Loucy (cell line): ENCODE data around the gene UNC80.

Source experiments
- H2AFZ ChIP-seq: fragments of 200-600 bp; sonication (generic); 2 replicates; pipeline ENCODE4 v1.6.0; 2016; ENCODE audit warnings: antibody characterized with exemption, mild to moderate bottlenecking, low read length, moderate library complexity
- H3F3A ChIP-seq: fragments of 200-600 bp; 2 replicates; pipeline ENCODE4 v1.6.0; 2016; ENCODE audit warnings: antibody characterized with exemption, low read depth, mild to moderate bottlenecking
- H3K27me3 ChIP-seq: fragments of 200-600 bp; sonication (generic); 2 replicates; pipeline ENCODE4 v1.6.1; 2014; ENCODE audit warnings: low read length, mild to moderate bottlenecking; ENCODE audit not compliant: insufficient read depth, poor library complexity, severe bottlenecking
- H3K36me3 ChIP-seq: fragments of 200-600 bp; sonication (generic); 2 replicates; pipeline ENCODE4 v1.6.1; 2016; ENCODE audit warnings: low read length; ENCODE audit not compliant: insufficient read depth
- H3K4me1 ChIP-seq: fragments of 200-600 bp; sonication (generic); 2 replicates; pipeline ENCODE4 v1.5.1; 2014; ENCODE audit warnings: low read length, mild to moderate bottlenecking; ENCODE audit not compliant: insufficient read depth, poor library complexity, severe bottlenecking
- H3K4me2 ChIP-seq: fragments of 200-600 bp; sonication (generic); 2 replicates; pipeline ENCODE4 v1.6.0; 2014; ENCODE audit warnings: antibody characterized with exemption, low read length, low read depth, mild to moderate bottlenecking; ENCODE audit not compliant: poor library complexity, severe bottlenecking
- H3K4me3 ChIP-seq: fragments of 200-600 bp; sonication (generic); 2 replicates; pipeline ENCODE4 v1.5.1; 2014; ENCODE audit warnings: low read length, mild to moderate bottlenecking, mixed read lengths; ENCODE audit not compliant: poor library complexity, severe bottlenecking
- H3K79me2 ChIP-seq: fragments of 200-600 bp; sonication (generic); 2 replicates; pipeline ENCODE4 v1.6.1; 2014; ENCODE audit warnings: low read length; ENCODE audit not compliant: insufficient read depth
- H3K9ac ChIP-seq: fragments of 200-600 bp; sonication (generic); 2 replicates; pipeline ENCODE4 v1.6.0; 2014; ENCODE audit warnings: mild to moderate bottlenecking, low read depth, low read length, moderate library complexity; ENCODE audit not compliant: poor library complexity, severe bottlenecking
- H3K9me2 ChIP-seq: fragments of 200-600 bp; sonication (generic); replicated peaks from 2 replicates; pipeline ENCODE4 v1.6.1; 2016; ENCODE audit warnings: low read depth, low read length, mixed read lengths
- H3K9me3 ChIP-seq: fragments of 200-600 bp; sonication (generic); 2 replicates; pipeline ENCODE4 v1.6.1; 2014; ENCODE audit warnings: mild to moderate bottlenecking, antibody characterized with exemption, low read length, low read depth; ENCODE audit not compliant: insufficient read depth
- H4K20me1 ChIP-seq: fragments of 200-600 bp; sonication (generic); 2 replicates; pipeline ENCODE4 v1.6.0; 2014; ENCODE audit warnings: antibody characterized with exemption, low read length, mild to moderate bottlenecking; ENCODE audit not compliant: insufficient read depth, poor library complexity, severe bottlenecking
- CTCF ChIP-seq: fragments of 200-600 bp; sonication (generic); conservative IDR thresholded peaks from 2 replicates; pipeline ENCODE4 v1.5.1; 2014; ENCODE audit warnings: mild to moderate bottlenecking, antibody characterized with exemption, low read length
- EZH2phosphoT487 ChIP-seq: fragments of 200-600 bp; IDR thresholded peaks from 2 replicates; pipeline ENCODE4 v1.6.1; 2018; ENCODE audit warnings: antibody characterized with exemption, mild to moderate bottlenecking, moderate library complexity, borderline replicate concordance

Gene UNC80

DNA sequence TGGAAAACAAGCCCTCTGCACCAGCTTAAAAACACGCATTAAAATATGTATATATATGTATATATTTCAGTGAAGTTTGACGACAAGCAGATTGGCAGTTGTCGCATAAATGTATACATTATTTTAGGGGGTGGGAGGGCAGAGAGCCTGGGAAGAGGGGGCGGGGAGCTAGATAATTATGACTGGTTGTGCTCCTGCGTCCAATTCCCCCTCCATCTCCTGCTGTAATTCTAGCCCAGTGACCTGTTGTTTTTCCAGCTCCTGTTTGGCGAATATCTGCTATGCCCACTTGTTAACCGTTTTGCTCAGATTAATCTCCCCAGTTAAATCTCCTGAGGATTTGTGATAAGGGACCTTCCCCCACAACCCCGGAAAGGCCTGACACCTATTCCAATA lies 656 bp downstream of the UNC80 start:
- Histone ChIP-seq H3K4me2 (no peak overlapping the region), H3K4me3 (no peak overlapping the region), H4K20me1 (no peaks in the 10 kb centered on the region), H3K36me3 (no peaks in the 10 kb centered on the region), H3K9me3 (no peaks in the 10 kb centered on the region), H2AFZ (no peak overlapping the region), H3F3A (no peaks in the 10 kb centered on the region), H3K4me1 (no peaks in the 10 kb centered on the region), H3K27me3 (no peaks in the 10 kb centered on the region), H3K79me2 (no peaks in the 10 kb centered on the region), H3K9ac (no peak overlapping the region), H3K9me2 (no peaks in the 10 kb centered on the region)
- TF ChIP-seq CTCF (no peak), EZH2phosphoT487 (no peak)

DNA sequence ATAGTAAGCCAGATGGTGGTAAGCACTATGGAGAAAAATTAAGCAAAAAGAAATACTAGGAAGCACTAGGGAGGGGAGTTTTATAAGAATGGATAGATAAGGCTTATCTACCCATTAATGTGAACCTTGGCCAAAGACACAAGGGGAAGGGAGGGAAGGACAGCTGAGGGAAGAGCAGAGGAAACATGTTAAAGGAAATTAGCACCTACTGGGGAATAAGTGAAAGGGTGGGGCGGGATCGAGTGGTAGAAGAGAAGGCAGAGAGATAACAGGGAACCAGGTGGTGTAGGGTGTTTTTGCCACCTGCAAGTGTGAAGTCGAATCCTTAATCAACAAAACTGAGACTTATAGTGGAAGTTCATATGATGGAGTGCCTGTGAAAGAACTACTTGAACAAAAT lies 1.7 kb downstream of the UNC80 start:
- Histone ChIP-seq H3F3A (no peaks in the 10 kb centered on the region), H3K9me3 (no peaks in the 10 kb centered on the region), H2AFZ (no peak overlapping the region), H3K4me2 (no peak overlapping the region), H3K4me1 (no peaks in the 10 kb centered on the region), H3K4me3 (no peak overlapping the region), H3K9ac (no peak overlapping the region), H3K9me2 (no peaks in the 10 kb centered on the region), H3K79me2 (no peaks in the 10 kb centered on the region), H3K27me3 (no peaks in the 10 kb centered on the region), H3K36me3 (no peaks in the 10 kb centered on the region), H4K20me1 (no peaks in the 10 kb centered on the region)
- no peak for TF ChIP-seq CTCF
- TF ChIP-seq EZH2phosphoT487: no peak

- Histone ChIP-seq H3K4me3 (no peak overlapping the region), H2AFZ (no peak overlapping the region), H3F3A (no peaks in the 10 kb centered on the region), H3K36me3 (no peaks in the 10 kb centered on the region), H3K4me2 (no peak overlapping the region), H4K20me1 (no peaks in the 10 kb centered on the region), H3K27me3 (no peaks in the 10 kb centered on the region), H3K9me2 (no peaks in the 10 kb centered on the region), H3K4me1 (peaks cover 4% of the 10 kb centered on the region), H3K9ac (no peak overlapping the region), H3K9me3 (no peaks in the 10 kb centered on the region), H3K79me2 (no peaks in the 10 kb centered on the region)
- TF ChIP-seq CTCF: no peak
- TF ChIP-seq EZH2phosphoT487: no peak
Observed at GRCh38 chr2:209787416-209787815, 15.8 kb downstream of the UNC80 start.
